Stimulated activated CD4-positive, alpha-beta T cell treated with anti-CD3 and anti-CD28 coated beads, Interleukin-1b, Interleukin-23, amount 100 ng/mL, for 1 hour (primary cell): ENCODE measurements around the gene C9orf50.
A peak's percentile ranks its signal among the peaks of the same experiment; 100 is the strongest.
"Not testable (repeated sequence)": the region's sequence is repeated elsewhere in the genome, so short reads cannot be mapped to it uniquely, and the experiment has no call there.

ENCODE experiments used
- DNase-seq, 2 donors: peaks; one replicate each; pipeline ENCODE4 v3.0.0-alpha.2; 2020; ENCODE audit warnings: low read depth in 2 of 2

Gene C9orf50

GRCh38 chr9:129610473-129611306 lies 10.2 kb downstream of the C9orf50 start:
- peak in 1 of 2 donors; percentile 47 for DNase-seq

GRCh38 chr9:129610213-129610472 lies 10.8 kb downstream of the C9orf50 start:
- no peak for DNase-seq

GRCh38 chr9:129609486-129610212 lies 11.3 kb downstream of the C9orf50 start:
- peak in 1 of 2 donors; percentile 48 for DNase-seq

- DNase-seq = no peak
These were observed 12.1 kb downstream of the C9orf50 start for GRCh38 chr9:129608561-129609481.

- no peak for DNase-seq
These were observed 13.9 kb downstream of the C9orf50 start for GRCh38 chr9:129607027-129607387.

- DNase-seq = no peak
These were observed 14.5 kb downstream of the C9orf50 start for GRCh38 chr9:129606161-129607026.

- DNase-seq = no peak
These were observed 16.1 kb downstream of the C9orf50 start for GRCh38 chr9:129604766-129605163.

- DNase-seq = no peak
These were observed 16.7 kb downstream of the C9orf50 start for GRCh38 chr9:129604056-129604765.

- no peak for DNase-seq
These were observed 18.1 kb downstream of the C9orf50 start for GRCh38 chr9:129602598-129603415.

GRCh38 chr9:129601082-129601674 lies 19.7 kb downstream of the C9orf50 start:
- DNase-seq = no peak

GRCh38 chr9:129598089-129598596 lies 22.8 kb downstream of the C9orf50 start:
- no peak for DNase-seq

- DNase-seq = no peak
These were observed 23.4 kb downstream of the C9orf50 start for GRCh38 chr9:129597355-129598088.

- no peak for DNase-seq
These were observed 24.2 kb downstream of the C9orf50 start for GRCh38 chr9:129596541-129597331.

- no peak for DNase-seq
These were observed 24.9 kb downstream of the C9orf50 start for GRCh38 chr9:129595903-129596540.

GRCh38 chr9:129595311-129595741 lies 25.6 kb downstream of the C9orf50 start:
- DNase-seq = no peak

- DNase-seq = no peak
These were observed 26.3 kb downstream of the C9orf50 start for GRCh38 chr9:129594632-129595031.

- not testable (repeated sequence) for DNase-seq
These were observed 28.1 kb downstream of the C9orf50 start for GRCh38 chr9:129592790-129593189.
